ENCODE data around the gene NMT2.
"Not testable (repeated sequence)": the region's sequence is repeated elsewhere in the genome, so short reads cannot be mapped to it uniquely, and the experiment has no call there.

DNA sequence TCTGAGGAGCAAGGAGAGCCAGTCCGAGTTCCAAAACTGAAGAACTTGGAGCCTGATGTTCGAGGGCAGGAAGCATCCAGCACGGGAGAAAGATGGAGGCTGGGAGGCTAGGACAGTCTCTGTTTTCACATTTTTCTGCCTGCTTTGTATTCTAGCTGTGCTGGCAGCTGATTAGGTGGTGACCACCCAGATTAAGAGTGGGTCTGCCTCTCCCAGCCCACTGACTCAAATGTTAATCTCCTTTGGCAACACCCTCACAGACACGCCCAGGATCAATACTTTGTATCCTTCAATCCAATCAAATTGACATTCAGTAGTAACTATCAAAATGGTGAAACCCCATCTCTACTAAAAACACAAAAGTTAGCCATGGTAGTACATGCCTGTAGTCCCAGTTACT is 38.9 kb upstream of the NMT2 start:
- TF ChIP-seq, protein P1, sequence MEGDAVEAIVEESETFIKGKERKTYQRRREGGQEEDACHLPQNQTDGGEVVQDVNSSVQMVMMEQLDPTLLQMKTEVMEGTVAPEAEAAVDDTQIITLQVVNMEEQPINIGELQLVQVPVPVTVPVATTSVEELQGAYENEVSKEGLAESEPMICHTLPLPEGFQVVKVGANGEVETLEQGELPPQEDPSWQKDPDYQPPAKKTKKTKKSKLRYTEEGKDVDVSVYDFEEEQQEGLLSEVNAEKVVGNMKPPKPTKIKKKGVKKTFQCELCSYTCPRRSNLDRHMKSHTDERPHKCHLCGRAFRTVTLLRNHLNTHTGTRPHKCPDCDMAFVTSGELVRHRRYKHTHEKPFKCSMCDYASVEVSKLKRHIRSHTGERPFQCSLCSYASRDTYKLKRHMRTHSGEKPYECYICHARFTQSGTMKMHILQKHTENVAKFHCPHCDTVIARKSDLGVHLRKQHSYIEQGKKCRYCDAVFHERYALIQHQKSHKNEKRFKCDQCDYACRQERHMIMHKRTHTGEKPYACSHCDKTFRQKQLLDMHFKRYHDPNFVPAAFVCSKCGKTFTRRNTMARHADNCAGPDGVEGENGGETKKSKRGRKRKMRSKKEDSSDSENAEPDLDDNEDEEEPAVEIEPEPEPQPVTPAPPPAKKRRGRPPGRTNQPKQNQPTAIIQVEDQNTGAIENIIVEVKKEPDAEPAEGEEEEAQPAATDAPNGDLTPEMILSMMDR (IDR thresholded peaks at IDR 0.05) = not testable (repeated sequence)
- not testable (repeated sequence) for TF ChIP-seq POLR2AphosphoS5 (IDR thresholded peaks at IDR 0.05; ENCODE audit: low read depth, low read length)

All from Panc1 (cell line).